VCaP (cell line): ENCODE measurements around the gene PNPLA5.

Source experiments
- H3K27ac ChIP-seq: fragments of 450-650 bp; 2 replicates; pipeline ENCODE4 v1.5.1; 2017
- CTCF ChIP-seq: fragments of 450-650 bp; conservative IDR thresholded peaks from 2 replicates; pipeline ENCODE4 v1.5.1; 2017; ENCODE audit warnings: mild to moderate bottlenecking, moderate library complexity

Gene PNPLA5

GRCh38 chr22:43838571-43839307 lies 53.1 kb downstream of the PNPLA5 start:
- no peak for TF ChIP-seq CTCF
- H3K27ac ChIP-seq: no peak overlapping the region

GRCh38 chr22:43838161-43838560 lies 53.7 kb downstream of the PNPLA5 start:
- no peak overlapping the region for H3K27ac ChIP-seq
- TF ChIP-seq CTCF: no peak

DNA sequence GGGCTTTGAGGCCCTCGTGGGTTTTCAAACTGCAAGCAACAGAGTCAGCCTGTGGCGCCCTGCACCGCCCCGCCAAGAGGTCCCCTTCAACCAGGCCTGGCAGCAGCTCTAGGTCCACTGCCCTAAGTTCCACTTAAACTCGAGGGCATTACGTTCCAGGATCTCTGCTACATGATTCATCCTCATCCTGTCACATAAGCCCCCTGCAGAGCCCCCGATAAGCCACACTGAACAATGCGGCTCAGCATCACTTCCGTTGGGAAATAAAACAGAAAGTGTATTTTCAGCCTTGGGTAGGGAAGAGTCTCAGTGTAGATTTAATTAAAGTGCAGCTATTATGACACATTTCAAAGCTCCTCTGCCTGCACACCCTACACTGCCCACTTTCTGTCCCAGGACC lies 54.1 kb downstream of the PNPLA5 start:
- TF ChIP-seq CTCF: no peak
- H3K27ac ChIP-seq: no peak overlapping the region

- no peak for TF ChIP-seq CTCF
- H3K27ac ChIP-seq: no peak overlapping the region
Observed at GRCh38 chr22:43835736-43836135, 56.1 kb downstream of the PNPLA5 start.

GRCh38 chr22:43835166-43835565 lies 56.6 kb downstream of the PNPLA5 start:
- TF ChIP-seq CTCF: no peak
- H3K27ac ChIP-seq: no peak overlapping the region

- no peak for TF ChIP-seq CTCF
- no peak overlapping the region for H3K27ac ChIP-seq
Observed at GRCh38 chr22:43833286-43834240, 58.2 kb downstream of the PNPLA5 start.
